ENCODE data around the gene MON2. TPM values are rescaled to one million over a fixed set of nuclear protein-coding genes. Genes with fewer than 3 reads are reported as not detected.

MON2 gene
- total and polyA plus RNA-seq, 2 of the 13 experiments (the other 11 are each of a cell fraction or from before 2014, with no cell fraction given): 10.5 to 24.8 TPM

DNA sequence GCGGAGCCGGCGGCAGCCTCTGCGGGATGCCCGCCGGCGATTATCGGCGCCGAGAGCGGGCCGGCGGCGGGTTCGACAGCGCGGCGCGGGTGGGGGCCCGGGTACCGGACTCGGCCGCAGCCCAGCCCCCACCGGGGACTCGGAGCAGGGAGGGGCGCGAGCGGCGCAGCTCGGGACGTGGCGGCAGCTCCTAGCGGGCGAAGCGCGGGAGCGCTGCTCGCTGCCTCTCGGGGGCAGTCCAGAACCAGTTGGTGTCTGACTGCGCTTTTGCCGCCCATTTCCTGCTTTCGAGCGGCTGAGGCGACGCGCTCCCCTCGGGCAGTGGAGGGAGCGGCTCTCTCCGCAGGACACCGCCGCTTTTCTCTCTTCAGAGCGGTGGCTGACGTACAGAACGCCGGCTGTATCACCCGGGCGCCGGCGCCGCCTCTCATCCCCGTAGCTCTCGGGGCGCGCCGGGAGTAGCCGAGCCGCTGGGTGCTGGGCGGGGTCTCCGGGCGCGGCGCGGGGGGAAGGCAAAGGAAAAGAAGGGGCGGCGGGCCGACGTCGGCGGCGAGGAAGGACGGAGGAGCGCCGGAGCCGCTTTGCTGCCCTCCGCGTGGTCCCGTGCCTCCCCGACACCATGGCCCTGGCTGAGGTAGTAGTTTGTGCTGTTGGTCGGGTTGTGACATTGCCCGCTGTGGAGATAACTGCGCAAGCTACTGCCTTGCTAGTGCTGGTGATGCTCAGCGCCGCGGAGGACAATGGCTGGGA, 136.6 kb downstream of the MON2 start (continued):
- TF ChIP-seq, protein P1, sequence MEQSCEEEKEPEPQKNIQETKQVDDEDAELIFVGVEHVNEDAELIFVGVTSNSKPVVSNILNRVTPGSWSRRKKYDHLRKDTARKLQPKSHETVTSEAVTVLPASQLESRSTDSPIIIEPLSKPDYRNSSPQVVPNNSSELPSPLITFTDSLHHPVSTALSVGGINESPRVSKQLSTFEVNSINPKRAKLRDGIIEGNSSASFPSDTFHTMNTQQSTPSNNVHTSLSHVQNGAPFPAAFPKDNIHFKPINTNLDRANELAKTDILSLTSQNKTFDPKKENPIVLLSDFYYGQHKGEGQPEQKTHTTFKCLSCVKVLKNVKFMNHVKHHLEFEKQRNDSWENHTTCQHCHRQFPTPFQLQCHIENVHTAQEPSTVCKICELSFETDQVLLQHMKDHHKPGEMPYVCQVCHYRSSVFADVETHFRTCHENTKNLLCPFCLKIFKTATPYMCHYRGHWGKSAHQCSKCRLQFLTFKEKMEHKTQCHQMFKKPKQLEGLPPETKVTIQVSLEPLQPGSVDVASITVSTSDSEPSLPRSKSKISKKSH (CRISPR knock-in tag; IDR thresholded peaks at IDR 0.05; ENCODE audit: borderline replicate concordance): no peak; the same call in 1 of the 2 replicates
- TF ChIP-seq RFX1 (IDR thresholded peaks at IDR 0.05): no peak; the same call in 1 of the 2 replicates
- TF ChIP-seq, protein P2, sequence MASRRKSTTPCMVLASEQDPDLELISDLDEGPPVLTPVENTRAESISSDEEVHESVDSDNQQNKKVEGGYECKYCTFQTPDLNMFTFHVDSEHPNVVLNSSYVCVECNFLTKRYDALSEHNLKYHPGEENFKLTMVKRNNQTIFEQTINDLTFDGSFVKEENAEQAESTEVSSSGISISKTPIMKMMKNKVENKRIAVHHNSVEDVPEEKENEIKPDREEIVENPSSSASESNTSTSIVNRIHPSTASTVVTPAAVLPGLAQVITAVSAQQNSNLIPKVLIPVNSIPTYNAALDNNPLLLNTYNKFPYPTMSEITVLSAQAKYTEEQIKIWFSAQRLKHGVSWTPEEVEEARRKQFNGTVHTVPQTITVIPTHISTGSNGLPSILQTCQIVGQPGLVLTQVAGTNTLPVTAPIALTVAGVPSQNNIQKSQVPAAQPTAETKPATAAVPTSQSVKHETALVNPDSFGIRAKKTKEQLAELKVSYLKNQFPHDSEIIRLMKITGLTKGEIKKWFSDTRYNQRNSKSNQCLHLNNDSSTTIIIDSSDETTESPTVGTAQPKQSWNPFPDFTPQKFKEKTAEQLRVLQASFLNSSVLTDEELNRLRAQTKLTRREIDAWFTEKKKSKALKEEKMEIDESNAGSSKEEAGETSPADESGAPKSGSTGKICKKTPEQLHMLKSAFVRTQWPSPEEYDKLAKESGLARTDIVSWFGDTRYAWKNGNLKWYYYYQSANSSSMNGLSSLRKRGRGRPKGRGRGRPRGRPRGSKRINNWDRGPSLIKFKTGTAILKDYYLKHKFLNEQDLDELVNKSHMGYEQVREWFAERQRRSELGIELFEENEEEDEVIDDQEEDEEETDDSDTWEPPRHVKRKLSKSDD (CRISPR knock-in tag; IDR thresholded peaks at IDR 0.05; ENCODE audit: low read depth): no peak
- TF ChIP-seq SNAPC2 (CRISPR knock-in tag; IDR thresholded peaks at IDR 0.05): peak; percentile 68; the same call in 1 of the 2 replicates
- TF ChIP-seq, protein P3, sequence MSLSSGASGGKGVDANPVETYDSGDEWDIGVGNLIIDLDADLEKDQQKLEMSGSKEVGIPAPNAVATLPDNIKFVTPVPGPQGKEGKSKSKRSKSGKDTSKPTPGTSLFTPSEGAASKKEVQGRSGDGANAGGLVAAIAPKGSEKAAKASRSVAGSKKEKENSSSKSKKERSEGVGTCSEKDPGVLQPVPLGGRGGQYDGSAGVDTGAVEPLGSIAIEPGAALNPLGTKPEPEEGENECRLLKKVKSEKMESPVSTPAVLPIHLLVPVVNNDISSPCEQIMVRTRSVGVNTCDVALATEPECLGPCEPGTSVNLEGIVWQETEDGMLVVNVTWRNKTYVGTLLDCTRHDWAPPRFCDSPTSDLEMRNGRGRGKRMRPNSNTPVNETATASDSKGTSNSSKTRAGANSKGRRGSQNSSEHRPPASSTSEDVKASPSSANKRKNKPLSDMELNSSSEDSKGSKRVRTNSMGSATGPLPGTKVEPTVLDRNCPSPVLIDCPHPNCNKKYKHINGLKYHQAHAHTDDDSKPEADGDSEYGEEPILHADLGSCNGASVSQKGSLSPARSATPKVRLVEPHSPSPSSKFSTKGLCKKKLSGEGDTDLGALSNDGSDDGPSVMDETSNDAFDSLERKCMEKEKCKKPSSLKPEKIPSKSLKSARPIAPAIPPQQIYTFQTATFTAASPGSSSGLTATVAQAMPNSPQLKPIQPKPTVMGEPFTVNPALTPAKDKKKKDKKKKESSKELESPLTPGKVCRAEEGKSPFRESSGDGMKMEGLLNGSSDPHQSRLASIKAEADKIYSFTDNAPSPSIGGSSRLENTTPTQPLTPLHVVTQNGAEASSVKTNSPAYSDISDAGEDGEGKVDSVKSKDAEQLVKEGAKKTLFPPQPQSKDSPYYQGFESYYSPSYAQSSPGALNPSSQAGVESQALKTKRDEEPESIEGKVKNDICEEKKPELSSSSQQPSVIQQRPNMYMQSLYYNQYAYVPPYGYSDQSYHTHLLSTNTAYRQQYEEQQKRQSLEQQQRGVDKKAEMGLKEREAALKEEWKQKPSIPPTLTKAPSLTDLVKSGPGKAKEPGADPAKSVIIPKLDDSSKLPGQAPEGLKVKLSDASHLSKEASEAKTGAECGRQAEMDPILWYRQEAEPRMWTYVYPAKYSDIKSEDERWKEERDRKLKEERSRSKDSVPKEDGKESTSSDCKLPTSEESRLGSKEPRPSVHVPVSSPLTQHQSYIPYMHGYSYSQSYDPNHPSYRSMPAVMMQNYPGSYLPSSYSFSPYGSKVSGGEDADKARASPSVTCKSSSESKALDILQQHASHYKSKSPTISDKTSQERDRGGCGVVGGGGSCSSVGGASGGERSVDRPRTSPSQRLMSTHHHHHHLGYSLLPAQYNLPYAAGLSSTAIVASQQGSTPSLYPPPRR (CRISPR knock-in tag; IDR thresholded peaks at IDR 0.05; ENCODE audit: borderline replicate concordance): peak; percentile 30; the same call in 1 of the 2 replicates
- TF ChIP-seq PTBP1 (IDR thresholded peaks at IDR 0.05; ENCODE audit: low read depth, low read length, poor library complexity, severe bottlenecking): no peak
- no peak for TF ChIP-seq KDM1A (CRISPR knock-in tag; IDR thresholded peaks at IDR 0.05)
- TF ChIP-seq ZMYM4 (CRISPR knock-in tag; IDR thresholded peaks at IDR 0.05): peak; percentile 1; the same call in 1 of the 2 replicates
- TF ChIP-seq, protein P4, sequence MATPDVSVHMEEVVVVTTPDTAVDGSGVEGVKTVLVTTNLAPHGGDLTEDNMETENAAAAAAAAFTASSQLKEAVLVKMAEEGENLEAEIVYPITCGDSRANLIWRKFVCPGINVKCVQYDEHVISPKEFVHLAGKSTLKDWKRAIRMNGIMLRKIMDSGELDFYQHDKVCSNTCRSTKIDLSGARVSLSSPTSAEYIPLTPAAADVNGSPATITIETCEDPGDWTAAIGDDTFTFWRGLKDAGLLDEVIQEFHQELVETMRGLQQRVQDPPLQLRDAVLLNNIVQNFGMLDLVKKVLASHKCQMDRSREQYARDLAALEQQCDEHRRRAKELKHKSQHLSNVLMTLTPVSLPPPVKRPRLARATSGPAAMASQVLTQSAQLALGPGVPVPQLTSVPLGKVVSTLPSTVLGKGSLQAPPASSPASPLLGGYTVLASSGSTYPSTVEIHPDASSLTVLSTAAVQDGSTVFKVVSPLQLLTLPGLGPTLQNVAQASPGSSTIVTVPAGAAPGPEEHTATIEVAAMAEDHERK (CRISPR knock-in tag; IDR thresholded peaks at IDR 0.05; ENCODE audit: low read depth): no peak
- TF ChIP-seq, protein P5, sequence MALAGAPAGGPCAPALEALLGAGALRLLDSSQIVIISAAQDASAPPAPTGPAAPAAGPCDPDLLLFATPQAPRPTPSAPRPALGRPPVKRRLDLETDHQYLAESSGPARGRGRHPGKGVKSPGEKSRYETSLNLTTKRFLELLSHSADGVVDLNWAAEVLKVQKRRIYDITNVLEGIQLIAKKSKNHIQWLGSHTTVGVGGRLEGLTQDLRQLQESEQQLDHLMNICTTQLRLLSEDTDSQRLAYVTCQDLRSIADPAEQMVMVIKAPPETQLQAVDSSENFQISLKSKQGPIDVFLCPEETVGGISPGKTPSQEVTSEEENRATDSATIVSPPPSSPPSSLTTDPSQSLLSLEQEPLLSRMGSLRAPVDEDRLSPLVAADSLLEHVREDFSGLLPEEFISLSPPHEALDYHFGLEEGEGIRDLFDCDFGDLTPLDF (CRISPR knock-in tag; IDR thresholded peaks at IDR 0.05): no peak
- peak; percentile 55 for TF ChIP-seq ETV5 (CRISPR knock-in tag; IDR thresholded peaks at IDR 0.05; ENCODE audit: borderline replicate concordance)
- TF ChIP-seq ZNF773 (CRISPR knock-in tag; IDR thresholded peaks at IDR 0.05; ENCODE audit: borderline replicate concordance): 0 out of 2 replicates have a peak, but pooled peaks have one; percentile 32
- TF ChIP-seq, protein P6, sequence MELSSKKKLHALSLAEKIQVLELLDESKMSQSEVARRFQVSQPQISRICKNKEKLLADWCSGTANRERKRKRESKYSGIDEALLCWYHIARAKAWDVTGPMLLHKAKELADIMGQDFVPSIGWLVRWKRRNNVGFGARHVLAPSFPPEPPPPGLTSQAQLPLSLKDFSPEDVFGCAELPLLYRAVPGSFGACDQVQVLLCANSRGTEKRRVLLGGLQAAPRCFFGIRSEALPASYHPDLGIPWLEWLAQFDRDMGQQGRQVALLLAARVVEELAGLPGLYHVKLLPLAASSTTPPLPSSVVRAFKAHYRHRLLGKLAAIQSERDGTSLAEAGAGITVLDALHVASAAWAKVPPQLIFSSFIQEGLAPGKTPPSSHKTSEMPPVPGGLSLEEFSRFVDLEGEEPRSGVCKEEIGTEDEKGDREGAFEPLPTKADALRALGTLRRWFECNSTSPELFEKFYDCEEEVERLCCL (CRISPR knock-in tag; IDR thresholded peaks at IDR 0.05; ENCODE audit: borderline replicate concordance): no peak
- no peak for TF ChIP-seq ZFP36L1 (CRISPR knock-in tag; IDR thresholded peaks at IDR 0.05)
